Astrocyte of the hippocampus (primary cell): ENCODE measurements around the gene S1PR2.

Source experiments
- DNase-seq: peaks from one replicate; pipeline ENCODE4 v3.0.0; 2011; ENCODE audit warnings: low read depth, low spot score

The S1PR2 gene, protein sequence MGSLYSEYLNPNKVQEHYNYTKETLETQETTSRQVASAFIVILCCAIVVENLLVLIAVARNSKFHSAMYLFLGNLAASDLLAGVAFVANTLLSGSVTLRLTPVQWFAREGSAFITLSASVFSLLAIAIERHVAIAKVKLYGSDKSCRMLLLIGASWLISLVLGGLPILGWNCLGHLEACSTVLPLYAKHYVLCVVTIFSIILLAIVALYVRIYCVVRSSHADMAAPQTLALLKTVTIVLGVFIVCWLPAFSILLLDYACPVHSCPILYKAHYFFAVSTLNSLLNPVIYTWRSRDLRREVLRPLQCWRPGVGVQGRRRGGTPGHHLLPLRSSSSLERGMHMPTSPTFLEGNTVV

GRCh38 chr19:10230861-10231611 is at the start of gene S1PR2:
Gene S1PR2, minus strand, starts transcription at chr19:10231331. Its CDS starts 6,426 bp downstream, at chr19:10224905.
- DNase-seq: peak; percentile 83

DNA sequence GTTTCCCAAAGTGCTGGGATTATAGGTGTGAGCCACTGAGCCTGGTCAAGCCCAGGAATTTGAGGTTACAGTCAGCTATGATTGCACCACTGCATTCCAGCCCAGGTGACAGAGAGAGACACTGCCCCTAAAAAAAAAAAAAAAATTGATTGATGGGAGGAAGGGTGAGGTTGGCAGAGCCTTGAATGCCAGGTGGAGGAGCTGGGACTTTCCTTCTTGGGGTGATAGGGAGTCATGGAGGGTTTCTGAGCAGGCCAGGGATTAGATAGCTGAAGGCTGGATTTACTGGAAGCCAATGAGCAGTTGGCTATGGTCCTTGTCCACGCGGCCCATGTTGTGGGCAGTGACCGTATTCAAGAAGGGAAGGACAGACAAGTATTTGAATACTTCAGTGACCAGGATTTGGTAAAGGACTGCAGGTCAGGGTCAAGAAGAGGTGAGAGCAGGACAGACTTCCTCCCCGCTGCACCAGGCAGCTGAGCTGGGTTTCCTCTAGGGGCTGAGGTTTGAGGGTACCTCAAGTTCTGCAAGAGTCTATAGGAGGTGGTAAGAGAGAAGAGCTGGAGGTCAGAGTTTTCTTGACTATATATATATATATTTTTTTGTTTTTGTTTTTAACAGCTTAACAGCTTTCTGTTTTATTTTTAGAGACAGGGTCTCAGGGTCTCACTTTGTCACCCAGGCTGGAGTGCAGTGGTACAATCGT is 48.8 kb upstream of the S1PR2 start:
- DNase-seq: no peak

- no peak for DNase-seq
Observed at GRCh38 chr19:10278935-10279334, 47.8 kb upstream of the S1PR2 start.

GRCh38 chr19:10277795-10278589 is 46.9 kb upstream of the S1PR2 start:
- no peak for DNase-seq

DNA sequence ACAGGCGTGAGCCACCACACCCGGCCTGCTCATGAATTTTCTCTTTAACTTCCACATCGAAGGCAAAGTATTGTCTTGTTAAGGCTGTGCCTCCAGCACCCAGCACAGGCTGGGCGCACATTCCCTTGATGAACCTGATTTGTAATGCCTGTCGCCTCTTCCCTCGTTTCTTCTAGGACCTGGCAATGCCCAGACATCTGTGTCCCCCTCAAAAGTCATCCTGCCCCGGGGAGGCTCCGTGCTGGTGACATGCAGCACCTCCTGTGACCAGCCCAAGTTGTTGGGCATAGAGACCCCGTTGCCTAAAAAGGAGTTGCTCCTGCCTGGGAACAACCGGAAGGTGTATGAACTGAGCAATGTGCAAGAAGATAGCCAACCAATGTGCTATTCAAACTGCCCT is 43.5 kb upstream of the S1PR2 start:
- no peak for DNase-seq

DNA sequence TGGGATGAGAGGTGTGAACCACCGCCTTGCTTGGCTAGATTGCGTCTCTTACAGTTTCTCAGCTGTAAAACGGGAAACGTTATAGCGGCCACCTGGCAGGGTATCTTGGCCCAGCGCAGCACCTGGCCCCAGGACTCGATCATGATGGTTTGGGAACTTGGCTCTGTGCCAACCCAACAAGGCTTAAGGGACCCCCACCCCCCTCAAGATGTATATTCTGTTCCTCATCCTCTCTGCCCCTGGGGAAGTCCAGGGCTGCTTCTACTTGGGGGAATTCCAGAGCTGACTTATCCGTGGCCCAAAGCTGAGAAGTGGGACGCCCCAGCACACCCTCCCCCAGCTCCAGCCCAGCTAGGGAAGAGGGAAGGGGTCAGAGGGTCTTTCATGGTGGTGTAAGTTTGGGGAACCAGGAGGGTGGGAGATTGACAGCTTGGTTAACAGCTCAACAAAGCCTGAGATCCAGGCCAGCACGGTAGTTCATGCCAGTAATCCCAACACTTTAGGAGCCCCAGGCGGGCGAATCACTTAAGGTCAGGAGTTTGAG is 40.5 kb upstream of the S1PR2 start:
- DNase-seq: no peak

DNA sequence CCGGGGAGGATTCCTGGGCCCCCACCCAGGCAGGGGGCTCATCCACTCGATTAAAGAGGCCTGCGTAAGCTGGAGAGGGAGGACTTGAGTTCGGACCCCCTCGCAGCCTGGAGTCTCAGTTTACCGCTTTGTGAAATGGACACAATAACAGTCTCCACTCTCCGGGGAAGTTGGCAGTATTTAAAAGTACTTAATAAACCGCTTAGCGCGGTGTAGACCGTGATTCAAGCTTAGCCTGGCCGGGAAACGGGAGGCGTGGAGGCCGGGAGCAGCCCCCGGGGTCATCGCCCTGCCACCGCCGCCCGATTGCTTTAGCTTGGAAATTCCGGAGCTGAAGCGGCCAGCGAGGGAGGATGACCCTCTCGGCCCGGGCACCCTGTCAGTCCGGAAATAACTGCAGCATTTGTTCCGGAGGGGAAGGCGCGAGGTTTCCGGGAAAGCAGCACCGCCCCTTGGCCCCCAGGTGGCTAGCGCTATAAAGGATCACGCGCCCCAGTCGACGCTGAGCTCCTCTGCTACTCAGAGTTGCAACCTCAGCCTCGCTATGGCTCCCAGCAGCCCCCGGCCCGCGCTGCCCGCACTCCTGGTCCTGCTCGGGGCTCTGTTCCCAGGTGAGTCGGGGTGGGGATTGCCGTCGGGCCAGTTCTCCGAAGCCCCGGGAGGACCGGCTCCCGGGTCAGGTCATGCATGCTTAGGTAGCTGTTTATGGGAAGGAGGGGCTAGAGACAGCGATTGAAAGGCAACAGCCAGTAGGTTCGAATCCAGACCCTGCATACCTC is 39.7 kb upstream of the S1PR2 start, which contains the start of gene ICAM1:
Gene ICAM1, plus strand, starts transcription at position 505 of the 779 bp plus-strand sequence. Its CDS starts 40 bp downstream, at position 545.
- peak; percentile 64 for DNase-seq

GRCh38 chr19:10270180-10270615 is 39.1 kb upstream of the S1PR2 start:
- peak; percentile 41 for DNase-seq

GRCh38 chr19:10269333-10270179 is 38.4 kb upstream of the S1PR2 start:
- DNase-seq: peak; percentile 88

- DNase-seq: no peak
Observed at GRCh38 chr19:10268071-10268470, 36.9 kb upstream of the S1PR2 start.

DNA sequence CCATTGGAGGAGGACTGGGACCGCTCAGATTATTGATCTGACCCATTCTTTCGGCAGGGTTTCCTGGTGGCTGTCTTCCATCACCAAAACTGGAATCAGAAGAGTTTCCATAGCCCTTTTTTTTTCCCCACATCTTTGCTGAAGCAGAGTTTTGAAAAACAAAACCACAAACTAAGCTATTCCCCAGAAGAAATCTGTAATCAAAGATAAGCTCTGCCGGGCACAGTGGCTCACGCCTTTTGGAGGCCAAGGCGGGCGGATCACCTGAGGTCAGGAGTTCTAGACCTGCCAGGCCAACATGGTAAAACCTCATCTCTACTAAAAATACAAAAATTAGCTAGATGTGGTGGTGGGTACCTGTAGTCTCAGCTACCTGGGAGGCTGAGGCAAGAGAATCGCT is 35.6 kb upstream of the S1PR2 start:
- DNase-seq: no peak

DNA sequence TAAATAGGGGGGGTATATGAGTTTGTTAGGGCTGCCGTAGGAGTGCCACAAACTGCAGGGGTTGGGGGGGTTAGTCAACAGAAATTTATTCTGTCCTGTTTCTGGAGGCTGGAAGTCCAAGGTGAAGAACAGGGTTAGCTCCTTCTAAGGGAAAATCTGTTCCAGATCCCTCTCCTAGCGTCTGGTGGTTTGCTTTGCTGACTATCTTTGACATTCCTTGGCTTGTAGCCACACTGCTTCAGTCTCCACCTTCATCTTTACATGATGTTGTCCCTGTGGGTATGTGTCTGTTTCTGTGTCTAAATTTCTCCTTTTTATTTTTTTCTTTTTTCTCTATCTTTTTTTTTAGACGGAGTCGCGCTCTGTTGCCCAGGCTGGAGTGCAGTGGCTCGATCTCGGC is 31.6 kb upstream of the S1PR2 start:
- DNase-seq: peak; percentile 40

GRCh38 chr19:10260141-10260584 is 29.0 kb upstream of the S1PR2 start:
- no peak for DNase-seq

DNA sequence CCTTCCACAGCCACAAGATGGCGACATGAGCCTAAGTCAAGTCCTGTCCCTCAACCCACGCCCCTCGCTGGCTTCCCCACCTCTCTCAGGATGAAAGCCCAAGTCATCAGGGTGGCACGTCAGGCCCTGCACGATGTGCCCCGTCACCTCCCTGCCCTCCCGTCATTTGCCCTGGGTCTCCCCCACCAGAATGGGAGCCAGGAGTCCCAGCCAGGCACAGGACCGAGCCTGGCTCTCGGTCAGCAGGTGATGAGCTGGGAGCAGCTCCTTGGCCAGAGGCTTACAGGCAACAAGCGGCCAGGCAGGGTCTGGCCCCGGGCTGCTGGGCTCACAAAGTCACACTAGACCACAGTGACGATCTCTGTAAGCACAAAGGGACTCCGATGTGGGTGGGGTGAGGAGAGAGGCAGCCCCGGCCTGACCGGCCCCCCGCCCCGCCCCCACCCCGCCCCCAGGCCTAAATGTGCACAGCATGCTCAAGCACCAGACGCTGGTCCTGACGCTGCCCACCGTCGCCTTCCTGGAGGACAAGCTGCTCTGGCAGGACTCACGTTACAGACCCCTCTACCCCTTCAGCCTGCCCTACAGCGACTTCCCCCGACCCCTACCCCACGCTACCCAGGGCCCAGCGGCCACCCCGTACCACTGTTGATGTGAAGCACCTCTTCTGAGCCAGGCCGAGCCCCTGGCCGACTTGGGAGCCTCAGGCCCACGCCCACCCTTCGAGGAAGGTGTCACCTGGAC is 28.2 kb upstream of the S1PR2 start:
- peak; percentile 91 for DNase-seq

DNA sequence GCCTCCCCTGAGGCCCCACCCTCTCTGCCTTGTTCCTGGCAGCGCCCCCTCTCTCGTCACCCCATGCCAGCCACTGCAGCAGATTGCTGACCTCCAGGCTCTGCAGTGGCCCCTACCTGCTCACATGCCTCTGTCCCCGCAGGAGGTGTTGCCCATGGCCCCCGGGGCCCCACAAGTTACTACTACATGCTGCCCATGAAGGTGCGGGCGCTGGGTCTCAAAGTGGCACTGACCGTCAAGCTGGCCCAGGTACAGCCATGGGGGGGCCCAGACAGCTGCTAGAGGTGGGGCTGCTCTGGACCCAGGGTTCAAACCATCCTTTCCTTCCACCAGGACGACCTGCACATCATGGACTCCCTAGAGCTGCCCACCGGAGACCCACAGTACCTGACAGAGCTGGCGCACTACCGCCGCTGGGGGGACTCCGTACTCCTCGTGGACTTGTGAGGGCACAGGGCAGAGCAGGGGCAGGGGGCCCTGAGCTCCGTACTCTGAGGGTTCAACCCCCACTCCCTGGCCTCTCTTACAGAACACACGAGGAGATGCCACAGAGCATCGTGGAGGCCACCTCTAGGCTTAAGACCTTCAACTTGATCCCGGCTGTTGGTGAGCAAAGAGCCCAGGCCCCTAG is 27.1 kb upstream of the S1PR2 start:
- no peak for DNase-seq

GRCh38 chr19:10256970-10257615 is 26.0 kb upstream of the S1PR2 start:
- DNase-seq: no peak

- DNase-seq: no peak
Observed at GRCh38 chr19:10256551-10256950, 25.4 kb upstream of the S1PR2 start.

DNA sequence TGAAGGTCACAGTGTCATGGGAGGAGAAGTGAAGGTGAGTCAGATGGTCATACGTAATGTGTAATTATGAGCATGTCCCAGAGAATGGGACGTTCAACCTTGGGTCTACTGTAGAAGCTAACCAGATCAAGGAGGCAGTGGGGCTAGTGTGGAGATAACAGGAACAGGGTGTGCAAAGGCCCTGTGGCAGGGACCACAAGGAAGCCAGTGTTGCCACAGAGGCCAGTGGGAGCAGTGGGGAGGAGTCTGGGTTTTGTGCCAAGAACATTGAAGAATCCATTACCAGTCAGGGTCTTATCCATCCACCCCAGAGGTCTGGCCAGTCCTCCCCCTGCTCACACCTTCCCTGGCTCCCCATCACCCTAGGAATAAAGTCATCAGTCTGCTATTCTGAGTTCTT is 24.2 kb upstream of the S1PR2 start:
- no peak for DNase-seq
